Thyroid gland (tissue), 4 donors: ENCODE results near the gene MYL11. TPM values are rescaled to one million over a fixed set of nuclear protein-coding genes. Genes with fewer than 3 reads are reported as not detected.

Experiments used
- DNase-seq, 2 donors: peaks; one replicate each; pipeline ENCODE4 v3.0.0-alpha.2; 2019
- H3K27ac ChIP-seq, 3 donors: fragments of 200-600 bp; sonication (generic); 1 replicate in 2 of 3; 2 replicates in 1 of 3; pipeline ENCODE4 v1.5.1; 2016 to 2019; ENCODE audit warnings: mild to moderate bottlenecking in 1 of 3, moderate library complexity in 1 of 3
- H3K27me3 ChIP-seq: fragments of 200-600 bp; sonication (generic); one replicate; pipeline ENCODE4 v1.5.1; 2019
- H3K36me3 ChIP-seq, 2 donors: fragments of 200-600 bp; sonication (generic); one replicate each; pipeline ENCODE4 v1.5.1; 2016 to 2019
- H3K4me1 ChIP-seq, 2 donors: fragments of 200-600 bp; sonication (generic); one replicate each; pipeline ENCODE4 v1.5.1; 2017 to 2019
- H3K4me3 ChIP-seq, 3 donors: fragments of 200-600 bp; sonication (generic); replicated peaks in 1 of 3; 1 replicate in 2 of 3; 2 replicates in 1 of 3; pipeline ENCODE4 v1.5.1; 2016; ENCODE audit warnings: mild to moderate bottlenecking in 1 of 3
- H3K9me3 ChIP-seq: fragments of 200-600 bp; sonication (generic); one replicate; pipeline ENCODE4 v1.5.1; 2017
- POLR2A ChIP-seq, 2 donors: fragments of 450-650 bp; IDR thresholded peaks; one replicate each; pipeline ENCODE4 v1.6.1; 2017; ENCODE audit warnings: antibody characterized with exemption in 2 of 2, mild to moderate bottlenecking in 2 of 2, moderate library complexity in 1 of 2
- WGBS, 2 donors: methylation state at CpG; one replicate each; pipeline ENCODE4 v1.1.5; 2017; 5-methylcytosine and 5-hydroxymethylcytosine counted together
- intact Hi-C: fragments of 100-400 bp; cut with DNase I; formaldehyde crosslinking; loops from one replicate; pipeline ENCODE4 v1.15.1; 2023
- total RNA-seq, 4 donors: library from RNA; depleted of rRNA; stranded (reverse); fragments of >200 nt; gene quantifications; one replicate each; pipeline ENCODE4 v1.2.3, GENCODE V29; 2016
- TF ChIP-seq, protein P1 (sequence below), 6 experiments: fragments of 200-600 bp in 3 of 6; fragments of 450-650 bp in 3 of 6; sonication (generic) in 3 of 6; IDR thresholded peaks; one replicate each; pipeline ENCODE4 v1.5.1; 2016 to 2019; ENCODE audit warnings: antibody characterized with exemption in 6 of 6, mild to moderate bottlenecking in 2 of 6, inconsistent platforms in 1 of 6, moderate library complexity in 1 of 6

MYL11 gene
- total RNA-seq, 4 donors from 2014 or later, result not detected

DNA sequence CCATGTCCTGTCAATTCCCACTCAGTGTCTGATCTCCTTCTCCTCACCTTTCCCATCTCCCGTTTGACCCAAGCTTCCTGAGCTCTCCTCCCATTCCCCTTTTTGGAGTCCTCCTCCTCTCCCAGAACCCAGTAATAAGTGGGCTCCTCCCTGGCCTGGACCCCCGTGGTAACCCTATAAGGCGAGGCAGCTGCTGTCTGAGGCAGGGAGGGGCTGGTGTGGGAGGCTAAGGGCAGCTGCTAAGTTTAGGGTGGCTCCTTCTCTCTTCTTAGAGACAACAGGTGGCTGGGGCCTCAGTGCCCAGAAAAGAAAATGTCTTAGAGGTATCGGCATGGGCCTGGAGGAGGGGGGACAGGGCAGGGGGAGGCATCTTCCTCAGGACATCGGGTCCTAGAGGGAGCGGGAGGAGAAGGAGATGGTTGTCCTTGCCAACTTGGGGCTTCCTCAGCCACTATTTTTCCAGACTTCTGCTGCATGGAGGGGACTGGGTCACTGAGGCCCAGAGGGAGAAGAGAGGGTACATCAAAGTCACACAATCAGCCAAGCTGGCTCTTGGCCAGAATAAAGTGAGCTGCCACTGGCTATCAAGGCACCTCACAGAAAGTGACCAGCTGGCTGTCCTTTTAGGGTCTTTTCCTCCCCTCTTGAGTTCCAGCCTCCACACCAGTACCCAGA lies 2.4 kb upstream of the MYL11 start:
- no peak overlapping the region for H3K27ac ChIP-seq
- H3K9me3 ChIP-seq, result no peaks in the 10 kb centered on the region
- H3K4me1 ChIP-seq, result peaks cover 21 to 30% of the 10 kb centered on the region in 2 donors
- intact Hi-C loops, result no loop called here
- H3K4me3 ChIP-seq, result no peak overlapping the region
- WGBS, 2 donors, result 78% methylated on average over 6 of the region's 6 CpGs
- no peaks in the 10 kb centered on the region for H3K27me3 ChIP-seq
- TF ChIP-seq POLR2A (IDR thresholded peaks at IDR 0.05), result no peak
- TF ChIP-seq, protein P1, sequence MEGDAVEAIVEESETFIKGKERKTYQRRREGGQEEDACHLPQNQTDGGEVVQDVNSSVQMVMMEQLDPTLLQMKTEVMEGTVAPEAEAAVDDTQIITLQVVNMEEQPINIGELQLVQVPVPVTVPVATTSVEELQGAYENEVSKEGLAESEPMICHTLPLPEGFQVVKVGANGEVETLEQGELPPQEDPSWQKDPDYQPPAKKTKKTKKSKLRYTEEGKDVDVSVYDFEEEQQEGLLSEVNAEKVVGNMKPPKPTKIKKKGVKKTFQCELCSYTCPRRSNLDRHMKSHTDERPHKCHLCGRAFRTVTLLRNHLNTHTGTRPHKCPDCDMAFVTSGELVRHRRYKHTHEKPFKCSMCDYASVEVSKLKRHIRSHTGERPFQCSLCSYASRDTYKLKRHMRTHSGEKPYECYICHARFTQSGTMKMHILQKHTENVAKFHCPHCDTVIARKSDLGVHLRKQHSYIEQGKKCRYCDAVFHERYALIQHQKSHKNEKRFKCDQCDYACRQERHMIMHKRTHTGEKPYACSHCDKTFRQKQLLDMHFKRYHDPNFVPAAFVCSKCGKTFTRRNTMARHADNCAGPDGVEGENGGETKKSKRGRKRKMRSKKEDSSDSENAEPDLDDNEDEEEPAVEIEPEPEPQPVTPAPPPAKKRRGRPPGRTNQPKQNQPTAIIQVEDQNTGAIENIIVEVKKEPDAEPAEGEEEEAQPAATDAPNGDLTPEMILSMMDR (IDR thresholded peaks at IDR 0.05), result no peak
- no peak for DNase-seq
- H3K36me3 ChIP-seq, result no peaks in the 10 kb centered on the region

DNA sequence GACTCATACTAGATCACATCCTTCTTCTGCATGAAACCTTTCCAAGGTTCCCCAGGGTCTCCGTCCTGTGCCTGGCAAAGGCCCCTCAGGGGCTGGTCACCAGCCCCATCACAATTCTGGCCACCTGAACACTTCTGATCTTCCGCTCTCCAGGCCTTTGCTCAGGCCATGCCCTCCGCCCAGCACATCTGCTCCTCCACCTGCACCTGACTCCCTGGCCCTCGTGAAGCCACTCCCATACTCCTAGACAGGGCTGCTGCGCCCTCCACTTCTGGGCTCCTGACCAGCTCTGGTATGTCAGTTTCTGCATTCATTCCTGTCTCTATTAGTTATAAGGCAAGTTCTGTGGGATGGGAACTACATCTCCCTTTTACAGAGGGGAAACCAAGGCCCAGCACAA lies 1.9 kb upstream of the MYL11 start:
- H3K4me1 ChIP-seq, result peaks cover 18 to 28% of the 10 kb centered on the region in 2 donors
- intact Hi-C loops, result no loop called here
- H3K36me3 ChIP-seq, result no peaks in the 10 kb centered on the region
- DNase-seq, result no peak
- H3K27ac ChIP-seq, result no peak overlapping the region
- TF ChIP-seq, protein P1 (IDR thresholded peaks at IDR 0.05), result no peak
- no peak for TF ChIP-seq POLR2A (IDR thresholded peaks at IDR 0.05)
- no peak overlapping the region for H3K4me3 ChIP-seq
- WGBS, 2 donors, result 88 to 91% methylated on average over 5 of the region's 5 CpGs
- H3K9me3 ChIP-seq, result no peaks in the 10 kb centered on the region
- no peaks in the 10 kb centered on the region for H3K27me3 ChIP-seq

DNA sequence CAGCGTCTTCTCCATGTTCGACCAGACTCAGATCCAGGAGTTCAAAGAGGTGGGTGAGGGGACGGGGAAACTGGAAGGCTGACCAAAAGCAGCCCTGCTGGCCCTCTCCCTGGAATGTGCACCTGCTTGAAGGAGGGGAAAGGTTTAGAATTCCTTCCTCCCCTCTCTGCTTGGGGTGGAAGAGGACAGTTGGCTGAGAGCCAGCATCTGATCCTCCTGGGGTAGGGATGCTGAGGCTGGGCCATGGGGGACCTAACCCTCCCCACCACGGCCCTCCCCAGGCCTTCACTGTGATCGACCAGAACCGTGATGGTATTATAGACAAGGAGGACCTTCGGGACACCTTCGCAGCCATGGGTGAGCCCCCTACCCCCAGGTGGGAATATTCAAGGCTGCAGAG lies 1.3 kb downstream of the MYL11 start:
- Histone ChIP-seq H3K27ac (no peak overlapping the region), H3K4me3 (no peak overlapping the region), H3K9me3 (no peaks in the 10 kb centered on the region), H3K36me3 (no peaks in the 10 kb centered on the region), H3K4me1 (peaks cover 12 to 21% of the 10 kb centered on the region in 2 donors), H3K27me3 (no peaks in the 10 kb centered on the region)
- DNase-seq, result no peak
- no peak for TF ChIP-seq POLR2A (IDR thresholded peaks at IDR 0.05)
- TF ChIP-seq, protein P1 (IDR thresholded peaks at IDR 0.05), result no peak
- intact Hi-C loops, result no loop called here
- 76 to 85% methylated on average over 4 to 6 of the region's 8 CpGs for WGBS, 2 donors

DNA sequence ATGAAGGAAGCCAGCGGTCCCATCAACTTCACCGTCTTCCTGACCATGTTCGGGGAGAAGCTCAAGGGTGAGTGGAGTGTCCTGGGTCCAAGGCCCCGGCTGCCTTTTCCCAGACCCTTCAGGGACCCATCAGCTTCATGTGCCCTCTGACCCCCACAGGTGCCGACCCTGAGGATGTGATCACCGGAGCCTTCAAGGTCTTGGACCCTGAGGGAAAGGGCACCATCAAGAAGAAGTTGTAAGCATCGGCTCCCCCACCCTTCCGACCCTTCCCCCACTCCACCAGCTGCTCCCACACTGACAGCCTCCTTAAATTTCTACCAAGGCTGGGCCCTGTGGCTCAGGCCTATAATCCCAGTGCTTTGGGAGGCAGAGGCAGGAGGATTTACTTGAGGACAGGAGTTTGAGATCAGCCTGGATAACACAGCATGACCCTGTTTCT lies 1.9 kb downstream of the MYL11 start:
- TF ChIP-seq, protein P1 (IDR thresholded peaks at IDR 0.05), result no peak
- TF ChIP-seq POLR2A (IDR thresholded peaks at IDR 0.05), result no peak
- intact Hi-C loops, result no loop called here
- Histone ChIP-seq H3K36me3 (no peaks in the 10 kb centered on the region), H3K27ac (peak overlapping the region in 2 of 3 donors; percentile 99 to 100), H3K9me3 (no peaks in the 10 kb centered on the region), H3K4me3 (no peak overlapping the region), H3K27me3 (no peaks in the 10 kb centered on the region), H3K4me1 (peaks cover 12 to 17% of the 10 kb centered on the region in 2 donors)
- no peak for DNase-seq
- 94% methylated on average over 3 to 6 of the region's 8 CpGs for WGBS, 2 donors

DNA sequence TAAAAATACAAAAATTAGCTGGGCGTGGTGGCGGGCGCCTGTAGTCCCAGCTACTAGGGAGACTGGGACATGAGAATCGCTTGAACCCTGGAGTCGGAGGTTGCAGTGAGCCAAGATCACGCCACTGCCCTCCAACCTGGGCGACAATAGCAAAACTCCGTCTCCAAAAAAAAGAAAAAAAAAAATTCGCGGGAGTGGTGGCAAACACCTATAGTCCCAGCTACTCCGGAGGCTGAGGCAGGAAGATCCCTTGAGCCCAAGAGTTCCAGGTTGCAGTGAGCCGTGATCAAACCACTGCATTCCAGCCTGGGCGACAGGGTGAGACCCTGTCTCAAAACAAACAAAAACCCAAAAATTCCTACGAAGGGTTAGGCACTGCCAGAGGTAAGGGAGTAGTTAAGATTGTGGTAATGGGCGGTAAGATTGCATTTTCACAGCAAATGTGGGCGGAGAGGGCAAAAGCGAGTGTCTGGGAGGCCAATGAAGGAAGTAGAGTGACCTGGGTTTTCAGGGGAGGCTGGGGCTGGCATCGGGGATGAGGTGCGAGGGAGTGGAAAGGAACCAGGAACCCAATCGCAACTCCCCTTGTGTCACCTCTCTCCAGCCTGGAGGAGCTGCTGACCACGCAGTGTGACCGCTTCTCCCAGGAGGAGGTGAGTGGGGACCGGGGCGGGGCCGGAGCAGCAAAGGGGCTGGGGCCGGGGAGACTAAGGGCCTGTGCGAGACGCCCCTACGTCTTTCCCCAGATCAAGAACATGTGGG lies 2.6 kb downstream of the MYL11 start:
- Histone ChIP-seq H3K36me3 (no peaks in the 10 kb centered on the region), H3K4me3 (peak overlapping the region in 2 of 3 donors; percentile 69 to 99), H3K27ac (peak overlapping the region; percentile 99 to 100 (median 100)), H3K27me3 (no peaks in the 10 kb centered on the region), H3K9me3 (no peaks in the 10 kb centered on the region), H3K4me1 (peaks cover 12 to 15% of the 10 kb centered on the region in 2 donors)
- TF ChIP-seq POLR2A (IDR thresholded peaks at IDR 0.05), result no peak
- TF ChIP-seq, protein P1 (IDR thresholded peaks at IDR 0.05), result no peak
- 36 to 37% methylated on average over 22 to 28 of the region's 29 CpGs for WGBS, 2 donors
- intact Hi-C loops, result no loop called here
- DNase-seq, result peak; percentile 95 to 96
